SK-N-SH treated with all-trans-retinoic acid at 6 μM for 48 hours (cell line): Measurements from ENCODE around the gene COL4A1.

ENCODE experiments used
- ATAC-seq: fragments of 200-7000 bp; cut with Tn5 transposase; 3 replicates; pipeline ENCODE4 v1.9.1; 2020; ENCODE audit warnings: mild to moderate bottlenecking, moderate library complexity
- ARNTL ChIP-seq: fragments of 450-650 bp; formaldehyde crosslinking; IDR thresholded peaks from 2 replicates; pipeline ENCODE4 v1.5.0; 2020; ENCODE audit warnings: low read depth, mild to moderate bottlenecking, moderate library complexity, borderline replicate concordance
- BACH2 ChIP-seq: fragments of 250-450 bp; sonication (Bioruptor Pico); IDR thresholded peaks from 2 replicates; pipeline ENCODE4 v1.9.0; 2021; ENCODE audit warnings: mild to moderate bottlenecking, borderline replicate concordance
- CSDC2 ChIP-seq: fragments of 250-450 bp; sonication (Bioruptor Pico); IDR thresholded peaks from 2 replicates; pipeline ENCODE4 v1.5.0; 2020; ENCODE audit warnings: mild to moderate bottlenecking, moderate library complexity
- ISL1 ChIP-seq: fragments of 250-450 bp; sonication (Bioruptor Pico); IDR thresholded peaks from 2 replicates; pipeline ENCODE4 v2.1.2; 2022; ENCODE audit warnings: mild to moderate bottlenecking, moderate library complexity
- OSR1 ChIP-seq: fragments of 250-450 bp; sonication (Bioruptor Pico); IDR thresholded peaks from 2 replicates; pipeline ENCODE4 v1.8.0; 2022; ENCODE audit warnings: moderate library complexity, mild to moderate bottlenecking, inconsistent platforms
- PPARA ChIP-seq: fragments of 250-450 bp; sonication (Bioruptor Pico); IDR thresholded peaks from 2 replicates; pipeline ENCODE4 v1.5.0; 2020; ENCODE audit warnings: mild to moderate bottlenecking, borderline replicate concordance
- RARB ChIP-seq: fragments of 250-450 bp; sonication (Bioruptor Pico); IDR thresholded peaks from 2 replicates; pipeline ENCODE4 v1.8.0; 2021; ENCODE audit warnings: mild to moderate bottlenecking, moderate library complexity
- SNAI2 ChIP-seq: fragments of 250-450 bp; sonication (Bioruptor Pico); IDR thresholded peaks from 2 replicates; pipeline ENCODE4 v1.5.0; 2020; ENCODE audit warnings: mild to moderate bottlenecking, moderate library complexity
- TCF4 ChIP-seq: fragments of 250-450 bp; sonication (Bioruptor Pico); IDR thresholded peaks from 2 replicates; pipeline ENCODE4 v1.8.0; 2021; ENCODE audit warnings: mild to moderate bottlenecking, moderate library complexity, borderline replicate concordance
- TOX ChIP-seq: fragments of 250-450 bp; sonication (Bioruptor Pico); IDR thresholded peaks from 2 replicates; pipeline ENCODE4 v1.8.0; 2021; ENCODE audit warnings: mild to moderate bottlenecking, moderate library complexity, borderline replicate concordance
- ZFP3 ChIP-seq: fragments of 250-450 bp; sonication (Bioruptor Pico); IDR thresholded peaks from 2 replicates; pipeline ENCODE4 v1.5.0; 2020; ENCODE audit warnings: mild to moderate bottlenecking, moderate library complexity
- ZFP30 ChIP-seq: fragments of 450-650 bp; formaldehyde crosslinking; IDR thresholded peaks from 2 replicates; pipeline ENCODE4 v1.5.0; 2022; ENCODE audit warnings: mild to moderate bottlenecking, moderate library complexity
- ZNF565 ChIP-seq: fragments of 450-650 bp; formaldehyde crosslinking; conservative IDR thresholded peaks from 2 replicates; pipeline ENCODE4 v1.5.0; 2020; ENCODE audit warnings: low read depth, mild to moderate bottlenecking, moderate library complexity
- ZNF70 ChIP-seq: fragments of 450-650 bp; formaldehyde crosslinking; IDR thresholded peaks from 2 replicates; pipeline ENCODE4 v1.5.0; 2020; ENCODE audit warnings: mild to moderate bottlenecking, moderate library complexity
- ZNF8 ChIP-seq: fragments of 450-650 bp; formaldehyde crosslinking; IDR thresholded peaks from 2 replicates; pipeline ENCODE4 v1.5.0; 2020; ENCODE audit warnings: mild to moderate bottlenecking, moderate library complexity
- TF ChIP-seq, protein P1 (sequence below): fragments of 250-450 bp; sonication (Bioruptor Pico); IDR thresholded peaks from 2 replicates; pipeline ENCODE4 v1.5.1; 2020; ENCODE audit warnings: low read depth, mild to moderate bottlenecking, moderate library complexity
- TF ChIP-seq, protein P2 (sequence below): fragments of 250-450 bp; sonication (Bioruptor Pico); IDR thresholded peaks from 2 replicates; pipeline ENCODE4 v1.8.0; 2021; ENCODE audit warnings: low read depth, mild to moderate bottlenecking, moderate library complexity, borderline replicate concordance
- TF ChIP-seq, protein P3 (sequence below): fragments of 250-450 bp; sonication (Bioruptor Pico); IDR thresholded peaks from 2 replicates; pipeline ENCODE4 v1.5.0; 2020; ENCODE audit warnings: mild to moderate bottlenecking, moderate library complexity
- TF ChIP-seq, protein P4 (sequence below): fragments of 250-450 bp; sonication (Bioruptor Pico); IDR thresholded peaks from 2 replicates; pipeline ENCODE4 v1.5.1; 2021; ENCODE audit warnings: mild to moderate bottlenecking, moderate library complexity

COL4A1 gene

DNA sequence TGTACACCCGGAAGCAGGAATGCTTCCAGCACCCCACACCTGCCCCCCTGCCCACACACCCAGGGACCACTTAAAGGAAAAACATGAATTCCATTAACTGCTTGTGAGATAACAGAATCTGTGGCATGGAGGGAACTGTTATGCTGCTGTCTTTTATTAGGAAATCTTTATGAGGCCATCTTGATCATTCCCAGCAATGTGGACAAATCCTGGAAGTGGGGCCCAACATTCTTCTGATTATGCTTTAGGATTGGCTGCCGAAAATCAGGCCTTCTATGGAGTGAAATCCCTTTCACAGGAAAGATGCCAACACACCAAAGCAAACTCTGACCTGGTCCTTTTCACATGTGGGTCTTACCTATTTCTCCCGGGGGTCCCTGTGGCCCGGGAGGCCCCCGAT lies 114.5 kb downstream of the COL4A1 start:
- TF ChIP-seq, protein P1, sequence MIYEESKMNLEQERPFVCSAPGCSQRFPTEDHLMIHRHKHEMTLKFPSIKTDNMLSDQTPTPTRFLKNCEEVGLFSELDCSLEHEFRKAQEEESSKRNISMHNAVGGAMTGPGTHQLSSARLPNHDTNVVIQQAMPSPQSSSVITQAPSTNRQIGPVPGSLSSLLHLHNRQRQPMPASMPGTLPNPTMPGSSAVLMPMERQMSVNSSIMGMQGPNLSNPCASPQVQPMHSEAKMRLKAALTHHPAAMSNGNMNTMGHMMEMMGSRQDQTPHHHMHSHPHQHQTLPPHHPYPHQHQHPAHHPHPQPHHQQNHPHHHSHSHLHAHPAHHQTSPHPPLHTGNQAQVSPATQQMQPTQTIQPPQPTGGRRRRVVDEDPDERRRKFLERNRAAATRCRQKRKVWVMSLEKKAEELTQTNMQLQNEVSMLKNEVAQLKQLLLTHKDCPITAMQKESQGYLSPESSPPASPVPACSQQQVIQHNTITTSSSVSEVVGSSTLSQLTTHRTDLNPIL = no peak
- no peak for TF ChIP-seq ARNTL (CRISPR knock-in tag)
- TF ChIP-seq, protein P2, sequence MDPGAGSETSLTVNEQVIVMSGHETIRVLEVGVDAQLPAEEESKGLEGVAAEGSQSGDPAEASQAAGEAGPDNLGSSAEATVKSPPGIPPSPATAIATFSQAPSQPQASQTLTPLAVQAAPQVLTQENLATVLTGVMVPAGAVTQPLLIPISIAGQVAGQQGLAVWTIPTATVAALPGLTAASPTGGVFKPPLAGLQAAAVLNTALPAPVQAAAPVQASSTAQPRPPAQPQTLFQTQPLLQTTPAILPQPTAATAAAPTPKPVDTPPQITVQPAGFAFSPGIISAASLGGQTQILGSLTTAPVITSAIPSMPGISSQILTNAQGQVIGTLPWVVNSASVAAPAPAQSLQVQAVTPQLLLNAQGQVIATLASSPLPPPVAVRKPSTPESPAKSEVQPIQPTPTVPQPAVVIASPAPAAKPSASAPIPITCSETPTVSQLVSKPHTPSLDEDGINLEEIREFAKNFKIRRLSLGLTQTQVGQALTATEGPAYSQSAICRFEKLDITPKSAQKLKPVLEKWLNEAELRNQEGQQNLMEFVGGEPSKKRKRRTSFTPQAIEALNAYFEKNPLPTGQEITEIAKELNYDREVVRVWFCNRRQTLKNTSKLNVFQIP (CRISPR knock-in tag) = no peak
- TF ChIP-seq OSR1 (CRISPR knock-in tag) = no peak
- no peak for TF ChIP-seq ZNF70 (CRISPR knock-in tag)
- no peak for TF ChIP-seq CSDC2 (CRISPR knock-in tag)
- TF ChIP-seq, protein P3, sequence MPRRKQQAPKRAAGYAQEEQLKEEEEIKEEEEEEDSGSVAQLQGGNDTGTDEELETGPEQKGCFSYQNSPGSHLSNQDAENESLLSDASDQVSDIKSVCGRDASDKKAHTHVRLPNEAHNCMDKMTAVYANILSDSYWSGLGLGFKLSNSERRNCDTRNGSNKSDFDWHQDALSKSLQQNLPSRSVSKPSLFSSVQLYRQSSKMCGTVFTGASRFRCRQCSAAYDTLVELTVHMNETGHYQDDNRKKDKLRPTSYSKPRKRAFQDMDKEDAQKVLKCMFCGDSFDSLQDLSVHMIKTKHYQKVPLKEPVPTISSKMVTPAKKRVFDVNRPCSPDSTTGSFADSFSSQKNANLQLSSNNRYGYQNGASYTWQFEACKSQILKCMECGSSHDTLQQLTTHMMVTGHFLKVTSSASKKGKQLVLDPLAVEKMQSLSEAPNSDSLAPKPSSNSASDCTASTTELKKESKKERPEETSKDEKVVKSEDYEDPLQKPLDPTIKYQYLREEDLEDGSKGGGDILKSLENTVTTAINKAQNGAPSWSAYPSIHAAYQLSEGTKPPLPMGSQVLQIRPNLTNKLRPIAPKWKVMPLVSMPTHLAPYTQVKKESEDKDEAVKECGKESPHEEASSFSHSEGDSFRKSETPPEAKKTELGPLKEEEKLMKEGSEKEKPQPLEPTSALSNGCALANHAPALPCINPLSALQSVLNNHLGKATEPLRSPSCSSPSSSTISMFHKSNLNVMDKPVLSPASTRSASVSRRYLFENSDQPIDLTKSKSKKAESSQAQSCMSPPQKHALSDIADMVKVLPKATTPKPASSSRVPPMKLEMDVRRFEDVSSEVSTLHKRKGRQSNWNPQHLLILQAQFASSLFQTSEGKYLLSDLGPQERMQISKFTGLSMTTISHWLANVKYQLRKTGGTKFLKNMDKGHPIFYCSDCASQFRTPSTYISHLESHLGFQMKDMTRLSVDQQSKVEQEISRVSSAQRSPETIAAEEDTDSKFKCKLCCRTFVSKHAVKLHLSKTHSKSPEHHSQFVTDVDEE = no peak
- no peak for TF ChIP-seq TCF4
- TF ChIP-seq SNAI2 (CRISPR knock-in tag) = no peak
- TF ChIP-seq ZFP30 (CRISPR knock-in tag) = no peak
- TF ChIP-seq, all 23 proteins: peak for 0
- ATAC-seq = no peak

DNA sequence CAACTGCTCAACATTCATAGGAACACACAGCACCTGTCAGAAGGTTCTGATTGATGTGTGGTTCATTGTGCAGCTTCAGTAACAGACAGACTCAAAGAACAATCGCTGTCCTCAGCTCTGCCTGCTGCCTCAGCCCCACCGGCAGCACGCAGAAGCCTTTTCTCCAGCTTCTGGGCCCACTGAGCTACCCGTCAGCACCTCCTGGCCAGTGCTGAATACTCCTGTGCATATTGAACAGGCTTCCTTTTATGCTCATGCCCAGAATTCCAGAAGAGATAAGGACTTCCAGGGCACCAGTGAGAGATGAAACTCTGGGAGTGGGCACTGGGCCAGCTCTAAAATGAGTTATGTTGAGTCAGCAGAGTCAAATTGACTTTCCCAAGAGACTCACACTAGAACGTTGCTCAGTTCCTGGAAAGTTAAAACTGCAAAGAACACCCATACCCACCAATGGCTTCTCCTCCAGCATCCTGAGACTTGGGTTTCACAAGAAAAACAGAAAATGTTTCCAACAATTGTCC lies 119.3 kb downstream of the COL4A1 start:
- TF ChIP-seq ZNF70 (CRISPR knock-in tag) = no peak
- 0 out of 2 replicates have a peak, but pooled peaks have one; percentile 57 for TF ChIP-seq ZFP3 (CRISPR knock-in tag)
- TF ChIP-seq ISL1 = peak; percentile 78
- TF ChIP-seq, all 23 proteins: peak for 2
- ATAC-seq = peak; percentile 81

DNA sequence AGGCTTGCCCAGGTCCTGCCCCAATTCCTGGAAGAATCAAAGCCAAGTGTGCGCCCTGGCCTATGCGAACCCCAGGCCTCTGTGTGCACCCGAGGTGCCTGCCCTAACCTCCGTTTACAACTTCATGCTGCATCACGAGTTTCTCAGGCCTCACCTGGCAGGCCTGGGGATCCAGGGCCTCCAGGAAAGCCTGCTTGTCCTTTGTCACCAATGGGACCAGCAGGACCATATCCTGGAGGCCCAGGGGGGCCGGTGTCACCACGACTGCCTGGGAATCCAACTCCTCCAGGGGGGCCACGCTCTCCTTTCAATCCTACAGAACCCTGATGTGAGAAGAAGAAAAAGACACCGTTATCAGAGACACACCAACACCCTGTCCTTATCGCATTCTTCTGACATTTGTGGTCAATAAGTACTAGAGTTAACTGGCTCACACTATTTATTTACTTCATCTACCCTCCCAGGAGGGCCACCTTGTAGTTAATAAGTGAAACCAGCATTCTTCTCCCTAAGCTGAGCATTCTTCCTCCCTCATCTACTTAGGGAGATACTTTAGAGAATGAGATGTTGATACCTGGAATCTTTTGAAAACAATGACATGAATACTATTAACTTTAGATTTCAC lies 120.6 kb downstream of the COL4A1 start:
- no peak for ATAC-seq
- no peak for TF ChIP-seq ZNF565 (CRISPR knock-in tag)
- TF ChIP-seq PPARA = no peak
- TF ChIP-seq RARB (CRISPR knock-in tag) = no peak
- TF ChIP-seq ZFP3 (CRISPR knock-in tag) = no peak
- TF ChIP-seq, protein P3 = no peak
- no peak for TF ChIP-seq OSR1 (CRISPR knock-in tag)
- TF ChIP-seq, protein P2 (CRISPR knock-in tag) = no peak
- TF ChIP-seq, protein P4, sequence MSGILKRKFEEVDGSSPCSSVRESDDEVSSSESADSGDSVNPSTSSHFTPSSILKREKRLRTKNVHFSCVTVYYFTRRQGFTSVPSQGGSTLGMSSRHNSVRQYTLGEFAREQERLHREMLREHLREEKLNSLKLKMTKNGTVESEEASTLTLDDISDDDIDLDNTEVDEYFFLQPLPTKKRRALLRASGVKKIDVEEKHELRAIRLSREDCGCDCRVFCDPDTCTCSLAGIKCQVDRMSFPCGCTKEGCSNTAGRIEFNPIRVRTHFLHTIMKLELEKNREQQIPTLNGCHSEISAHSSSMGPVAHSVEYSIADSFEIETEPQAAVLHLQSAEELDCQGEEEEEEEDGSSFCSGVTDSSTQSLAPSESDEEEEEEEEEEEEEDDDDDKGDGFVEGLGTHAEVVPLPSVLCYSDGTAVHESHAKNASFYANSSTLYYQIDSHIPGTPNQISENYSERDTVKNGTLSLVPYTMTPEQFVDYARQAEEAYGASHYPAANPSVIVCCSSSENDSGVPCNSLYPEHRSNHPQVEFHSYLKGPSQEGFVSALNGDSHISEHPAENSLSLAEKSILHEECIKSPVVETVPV (CRISPR knock-in tag) = no peak
- TF ChIP-seq ZNF8 (CRISPR knock-in tag) = no peak
- no peak for TF ChIP-seq ZFP30 (CRISPR knock-in tag)
- TF ChIP-seq ARNTL (CRISPR knock-in tag) = no peak
- TF ChIP-seq, protein P1 = no peak
- no peak for TF ChIP-seq TOX (CRISPR knock-in tag)
- TF ChIP-seq BACH2 = no peak
